K562 (cell line): ENCODE measurements around the gene MZB1. TPM values are rescaled to one million over a fixed set of nuclear protein-coding genes. Genes with fewer than 3 reads are reported as not detected.

Experiments
- ATAC-seq: fragments of 200-7000 bp; cut with Tn5 transposase; 3 replicates; pipeline ENCODE4 v1.9.1; 2020; ENCODE audit warnings: moderate library complexity
- BruUV-seq: library from RNA; stranded (reverse); fragments of 400-500 nt; replicated peaks from 2 replicates; lab custom pipeline; 2021; lab: Mats Ljungman, UMichigan
- CTCF ChIA-PET: fragments of 300-600 bp; formaldehyde crosslinking; extraction: SDS; loops from one replicate; lab custom pipeline; 2021; ENCODE audit warnings: low intra/inter-chr PET ratio; lab: Yijun Ruan, JAX
- POLR2A ChIA-PET: fragments of 300-600, 350-650 bp; sonication (Branson Sonifier 250); formaldehyde crosslinking; extraction: SDS; loops from one replicate; lab custom pipeline; 2021; ENCODE audit warnings: antibody characterized with exemption, inconsistent platforms; lab: Yijun Ruan, JAX
- DNase-seq, 4 experiments: peaks; one replicate each; pipeline versions ENCODE4 v3.0.0 to v3.0.0-alpha.2; 2011 to 2018; ENCODE audit warnings: low spot score in 3 of 4, mixed read lengths in 3 of 4; ENCODE audit errors: extremely low read depth in 1 of 4
- FAIRE-seq: peaks from 2 replicates; lab custom pipeline; 2011; peaks lifted over from hg19 to GRCh38; lab: Jason Lieb, UNC
- H2AFZ ChIP-seq: 2 replicates; pipeline ENCODE4 v1.6.0; 2011; ENCODE audit warnings: low read depth, low read length, control low read depth, inconsistent platforms
- H3K27ac ChIP-seq: fragments of 200-600 bp; 3 replicates; pipeline ENCODE4 v1.8.0; 2011; ENCODE audit warnings: low read depth, mild to moderate bottlenecking, control low read depth, inconsistent platforms, low read length, moderate library complexity, mixed read lengths; ENCODE audit errors: extremely low read depth
- H3K27me3 ChIP-seq, 2 experiments: fragments of 300-600 bp in 1 of 2; 2 replicates in 1 of 2; 3 replicates in 1 of 2; pipeline versions ENCODE4 v1.6.0 to v1.8.0; 2011; ENCODE audit warnings: inconsistent platforms in 2 of 2, low read length in 2 of 2, mild to moderate bottlenecking in 1 of 2, mixed read lengths in 1 of 2, moderate library complexity in 1 of 2; ENCODE audit not compliant: control insufficient read depth in 2 of 2, insufficient read depth in 2 of 2
- H3K36me3 ChIP-seq: fragments of 300-600 bp; 3 replicates; pipeline ENCODE4 v1.8.0; 2011; ENCODE audit warnings: mild to moderate bottlenecking, low read length, inconsistent platforms; ENCODE audit not compliant: control insufficient read depth, insufficient read depth
- H3K4me1 ChIP-seq, 2 experiments: fragments of 200-600 bp in 1 of 2; replicated peaks in 1 of 2; 2 replicates in 1 of 2; 3 replicates in 1 of 2; pipeline versions ENCODE4 v1.5.1 to v1.8.0; 2011; ENCODE audit warnings: inconsistent platforms in 2 of 2, low read length in 2 of 2, mild to moderate bottlenecking in 1 of 2, mixed read lengths in 1 of 2, moderate library complexity in 1 of 2; ENCODE audit not compliant: control insufficient read depth in 2 of 2, insufficient read depth in 2 of 2
- H3K4me2 ChIP-seq: 2 replicates; pipeline ENCODE4 v1.6.1; 2011; ENCODE audit warnings: low read length, control low read depth, inconsistent platforms, mixed read lengths; ENCODE audit not compliant: insufficient read depth
- H3K4me3 ChIP-seq: fragments of 200-600 bp; sonication (generic), shearing (Covaris generic); 2 replicates; pipeline ENCODE4 v1.5.1; 2016; ENCODE audit warnings: control low read depth, inconsistent platforms
- H3K79me2 ChIP-seq: fragments of 200-600 bp; 3 replicates; pipeline ENCODE4 v1.8.0; 2011; ENCODE audit warnings: low read length, inconsistent platforms; ENCODE audit not compliant: control insufficient read depth, insufficient read depth
- H3K9ac ChIP-seq, 2 experiments: 2 replicates each; pipeline versions ENCODE4 v1.6.0 to v1.6.1; 2011; ENCODE audit warnings: low read depth in 2 of 2, low read length in 2 of 2, control low read depth in 1 of 2, inconsistent platforms in 1 of 2, mild to moderate bottlenecking in 1 of 2, mixed read lengths in 1 of 2; ENCODE audit not compliant: insufficient read depth in 1 of 2
- H3K9me1 ChIP-seq: one replicate; pipeline ENCODE4 v1.6.0; 2011; ENCODE audit warnings: inconsistent platforms, mild to moderate bottlenecking, low read length, moderate library complexity; ENCODE audit not compliant: control insufficient read depth, insufficient read depth
- H3K9me3 ChIP-seq: replicated peaks from 2 replicates; pipeline ENCODE4 v1.5.1; 2011; ENCODE audit warnings: low read depth, low read length, inconsistent platforms; ENCODE audit not compliant: control insufficient read depth, insufficient read depth
- H4K20me1 ChIP-seq: replicated peaks from 2 replicates; pipeline ENCODE4 v1.6.1; 2011; ENCODE audit warnings: low read length, inconsistent platforms, mixed read lengths; ENCODE audit not compliant: control insufficient read depth, insufficient read depth
- PRMT5 ChIP-seq: sonication (generic); formaldehyde crosslinking; IDR thresholded peaks from 2 replicates; pipeline ENCODE4 v1.5.0; 2020; ENCODE audit warnings: missing genetic modification reagents
- PURB ChIP-seq: sonication (generic); formaldehyde crosslinking; IDR thresholded peaks from 2 replicates; pipeline ENCODE4 v1.9.0; 2021; ENCODE audit warnings: low read depth, mild to moderate bottlenecking, missing genetic modification reagents
- RNF2 ChIP-seq: sonication (generic); IDR thresholded peaks from 2 replicates; pipeline ENCODE4 v1.6.1; 2016
- ZNF174 ChIP-seq: fragments of 250-450 bp; sonication (Bioruptor Pico); IDR thresholded peaks from 2 replicates; pipeline ENCODE4 v1.4.0; 2020; ENCODE audit warnings: mild to moderate bottlenecking
- ZNF175 ChIP-seq: fragments of 200-800 bp; sonication (Bioruptor generic); IDR thresholded peaks from 2 replicates; pipeline ENCODE4 v1.6.1; 2016; ENCODE audit warnings: low read depth, mild to moderate bottlenecking, missing genetic modification characterization, missing compliant biosample characterization
- ZNF518B ChIP-seq: fragments of 250-450 bp; sonication (Bioruptor Pico); IDR thresholded peaks from 2 replicates; pipeline ENCODE4 v1.5.0; 2021; ENCODE audit warnings: mild to moderate bottlenecking, moderate library complexity
- ZNF655 ChIP-seq: fragments of 250-450 bp; sonication (Bioruptor Pico); IDR thresholded peaks from 2 replicates; pipeline ENCODE4 v1.5.0; 2021
- WGBS: fragments of 100-300 bp; shearing (Covaris generic); methylation state at CpG from one replicate; pipeline ENCODE4 v1.1.6; 2016; ENCODE audit warnings: low coverage, mixed read lengths; ENCODE audit not compliant: insufficient coverage; ENCODE audit errors: missing lambda C conversion rate; 5-methylcytosine and 5-hydroxymethylcytosine counted together
- in situ Hi-C: fragments of 300-500 bp; cut with MboI; formaldehyde crosslinking; loops from 4 replicates; pipeline ENCODE4 v1.15.0; 2018; ENCODE audit warnings: inconsistent platforms, mixed read lengths
- intact Hi-C: fragments of 100-400 bp; cut with micrococcal nuclease; formaldehyde crosslinking; loops from 2 replicates; pipeline ENCODE4 v1.14.2; 2022
- polyA plus RNA-seq, 8 experiments: library from polyadenylated mRNA; depleted of rRNA in 4 of 8; stranded (reverse) in 5 of 8; unstranded in 3 of 8; fragments of >200 nt; fragmentation: Nextera tagmentation in 2 of 8; fragmentation: Illumina TruSeq in 1 of 8; extraction: Ambion mirVana in 2 of 8; extraction: Trizol in 1 of 8; gene quantifications; 2 replicates each; pipeline versions ENCODE4 v1.2.1 to v1.2.3, GENCODE V29; 2011 to 2014; ENCODE audit warnings: inconsistent platforms in 1 of 8, missing spikeins in 1 of 8
- total RNA-seq, 7 experiments: library from RNA; depleted of rRNA in 6 of 7; stranded (reverse); fragments of >200 nt in 6 of 7; fragmentation: Illumina TruSeq in 2 of 7; extraction: Trizol in 2 of 7; gene quantifications; 2 replicates each; pipeline versions ENCODE4 v1.2.1 to v1.2.3, GENCODE V29; 2011 to 2021; ENCODE audit warnings: low replicate concordance in 1 of 7
- TF ChIP-seq, protein P1 (sequence below), 2 experiments: fragments of 450-650 bp; formaldehyde crosslinking in 1 of 2; IDR thresholded peaks; 2 replicates each; pipeline versions ENCODE4 v1.4.0 to v1.6.1; 2014 to 2020; ENCODE audit warnings: mild to moderate bottlenecking in 2 of 2, borderline replicate concordance in 1 of 2, low read depth in 1 of 2

The MZB1 gene
- total and polyA plus RNA-seq, 9 of the 15 experiments (the other 6 are each of a cell fraction or from before 2014, with no cell fraction given) = 0.13 to 0.31 TPM; not detected in 7

GRCh38 chr5:139408191-139408590 is 18.5 kb upstream of the MZB1 start:
- intact Hi-C loops = no loop called here
- CTCF ChIA-PET = no interaction called here
- no peak for FAIRE-seq

More at GRCh38 chr5:139408191-139408590, 18.5 kb upstream of the MZB1 start:
- DNase-seq (no peak), ATAC-seq (no peak)
- Histone ChIP-seq H3K4me2 (no peak overlapping the region), H3K9me1 (no peaks in the 10 kb centered on the region), H3K79me2 (no peaks in the 10 kb centered on the region), H4K20me1 (no peaks in the 10 kb centered on the region), H3K36me3 (no peaks in the 10 kb centered on the region), H3K9me3 (no peaks in the 10 kb centered on the region), H3K4me3 (no peak overlapping the region), H3K27me3 (no peaks in the 10 kb centered on the region), H3K4me1 (peaks cover 6 to 12% of the 10 kb centered on the region in 2 experiments; a peak in 4 of 5 replicates), H2AFZ (no peak overlapping the region), H3K27ac (no peak overlapping the region), H3K9ac (no peak overlapping the region)
- 65% methylated on average over 7 of the region's 7 CpGs for WGBS
- in situ Hi-C loops = no loop called here
- POLR2A ChIA-PET = interaction anchor here (0.6 to 1.3 kb wide), 2 partner anchors 10 to 22 kb away, joined by 4 read pairs; no protein-coding TSS in a partner anchor
- no peak for TF ChIP-seq ZNF175
- TF ChIP-seq PRMT5 (CRISPR knock-in tag) = no peak
- TF ChIP-seq, protein P1, sequence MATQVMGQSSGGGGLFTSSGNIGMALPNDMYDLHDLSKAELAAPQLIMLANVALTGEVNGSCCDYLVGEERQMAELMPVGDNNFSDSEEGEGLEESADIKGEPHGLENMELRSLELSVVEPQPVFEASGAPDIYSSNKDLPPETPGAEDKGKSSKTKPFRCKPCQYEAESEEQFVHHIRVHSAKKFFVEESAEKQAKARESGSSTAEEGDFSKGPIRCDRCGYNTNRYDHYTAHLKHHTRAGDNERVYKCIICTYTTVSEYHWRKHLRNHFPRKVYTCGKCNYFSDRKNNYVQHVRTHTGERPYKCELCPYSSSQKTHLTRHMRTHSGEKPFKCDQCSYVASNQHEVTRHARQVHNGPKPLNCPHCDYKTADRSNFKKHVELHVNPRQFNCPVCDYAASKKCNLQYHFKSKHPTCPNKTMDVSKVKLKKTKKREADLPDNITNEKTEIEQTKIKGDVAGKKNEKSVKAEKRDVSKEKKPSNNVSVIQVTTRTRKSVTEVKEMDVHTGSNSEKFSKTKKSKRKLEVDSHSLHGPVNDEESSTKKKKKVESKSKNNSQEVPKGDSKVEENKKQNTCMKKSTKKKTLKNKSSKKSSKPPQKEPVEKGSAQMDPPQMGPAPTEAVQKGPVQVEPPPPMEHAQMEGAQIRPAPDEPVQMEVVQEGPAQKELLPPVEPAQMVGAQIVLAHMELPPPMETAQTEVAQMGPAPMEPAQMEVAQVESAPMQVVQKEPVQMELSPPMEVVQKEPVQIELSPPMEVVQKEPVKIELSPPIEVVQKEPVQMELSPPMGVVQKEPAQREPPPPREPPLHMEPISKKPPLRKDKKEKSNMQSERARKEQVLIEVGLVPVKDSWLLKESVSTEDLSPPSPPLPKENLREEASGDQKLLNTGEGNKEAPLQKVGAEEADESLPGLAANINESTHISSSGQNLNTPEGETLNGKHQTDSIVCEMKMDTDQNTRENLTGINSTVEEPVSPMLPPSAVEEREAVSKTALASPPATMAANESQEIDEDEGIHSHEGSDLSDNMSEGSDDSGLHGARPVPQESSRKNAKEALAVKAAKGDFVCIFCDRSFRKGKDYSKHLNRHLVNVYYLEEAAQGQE (IDR thresholded peaks at IDR 0.05; ENCODE audit: borderline replicate concordance) = no peak
- TF ChIP-seq, protein P1 (CRISPR knock-in tag; IDR thresholded peaks at IDR 0.05; ENCODE audit: low read depth) = no peak
- no peak for TF ChIP-seq ZNF518B (CRISPR knock-in tag)
- TF ChIP-seq ZNF174 (CRISPR knock-in tag) = no peak
- no peak for TF ChIP-seq PURB (CRISPR knock-in tag)
- no peak for TF ChIP-seq ZNF655
- no peak for TF ChIP-seq RNF2
- no TSS peak for BruUV-seq
